WERI-Rb-1 (cell line): ENCODE results near the gene NPLOC4.

Experiments
- DNase-seq: peaks from one replicate; pipeline ENCODE4 v3.0.0-alpha.2; 2020
- H3K27ac ChIP-seq: fragments of 250-450 bp; sonication (Bioruptor Pico); 2 replicates; pipeline ENCODE4 v1.5.1; 2020; ENCODE audit warnings: mild to moderate bottlenecking, moderate library complexity
- H3K27me3 ChIP-seq: fragments of 250-450 bp; sonication (Bioruptor Pico); 2 replicates; pipeline ENCODE4 v1.5.1; 2021; ENCODE audit warnings: mild to moderate bottlenecking, low read depth, moderate library complexity; ENCODE audit not compliant: insufficient read depth, severe bottlenecking
- H3K36me3 ChIP-seq: fragments of 250-450 bp; sonication (Bioruptor Pico); 2 replicates; pipeline ENCODE4 v1.5.1; 2020; ENCODE audit warnings: mild to moderate bottlenecking, moderate library complexity
- H3K4me3 ChIP-seq: 2 replicates; pipeline ENCODE4 v1.5.1; 2011; ENCODE audit warnings: low read depth, mild to moderate bottlenecking, control low read depth, low read length
- H3K9me3 ChIP-seq: fragments of 250-450 bp; sonication (Bioruptor Pico); 2 replicates; pipeline ENCODE4 v1.5.1; 2021; ENCODE audit warnings: mild to moderate bottlenecking, moderate library complexity; ENCODE audit not compliant: severe bottlenecking
- TF ChIP-seq, protein P1 (sequence below): IDR thresholded peaks from 2 replicates; pipeline ENCODE4 v1.5.1; 2011; ENCODE audit warnings: low read depth, mild to moderate bottlenecking, control low read depth, inconsistent platforms, low read length

Gene NPLOC4

DNA sequence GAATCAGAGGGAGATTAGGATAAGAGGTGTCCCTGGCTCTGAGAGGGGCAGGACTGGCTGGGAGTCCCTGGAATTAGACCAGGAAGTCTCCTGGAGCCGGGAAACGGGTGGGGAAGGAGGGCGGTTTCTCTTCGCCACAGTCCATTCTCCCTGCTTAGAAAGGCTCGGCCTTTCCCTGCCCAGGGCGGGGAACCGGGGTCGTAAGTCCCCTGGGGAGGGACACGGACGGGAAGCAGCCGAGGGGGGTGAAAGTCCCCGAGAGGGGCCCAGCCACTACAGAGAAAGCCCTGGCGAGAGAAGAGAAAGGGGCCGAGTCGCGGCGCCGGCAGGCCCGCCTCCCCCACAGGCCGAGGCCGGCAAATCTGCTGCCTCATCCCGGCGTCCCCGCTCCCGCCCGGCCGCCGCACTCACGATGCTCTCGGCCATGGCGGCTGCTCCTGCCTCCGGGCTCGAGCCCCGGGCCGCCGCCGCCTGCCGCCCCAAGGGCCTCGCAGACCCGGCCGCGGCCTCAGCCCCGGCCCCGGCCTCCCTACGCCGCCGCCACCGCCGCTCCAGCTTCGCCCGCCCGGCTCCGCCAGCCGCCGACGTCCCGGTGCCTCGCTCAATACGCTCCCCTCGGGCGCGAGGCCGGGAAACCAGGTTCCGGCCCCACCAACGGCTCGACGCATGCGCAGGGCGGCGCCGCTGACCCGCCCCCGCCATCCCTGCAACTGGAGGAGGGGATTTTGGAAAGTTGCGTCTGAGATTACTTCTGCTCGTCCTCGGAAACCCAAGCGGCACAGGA is at the start of gene NPLOC4, which contains the start of gene TSPAN10:
Gene NPLOC4 (minus strand): TSS at position 608 of the 784 bp plus-strand sequence. CDS start 182 bp downstream, at position 426.
Gene TSPAN10 (plus strand): TSS at position 692 of the 784 bp plus-strand sequence. CDS start 5,217 bp downstream, outside the sequence.
- peak; percentile 91 for DNase-seq
- H3K27me3 ChIP-seq, result no peaks in the 10 kb centered on the region
- TF ChIP-seq, protein P1, sequence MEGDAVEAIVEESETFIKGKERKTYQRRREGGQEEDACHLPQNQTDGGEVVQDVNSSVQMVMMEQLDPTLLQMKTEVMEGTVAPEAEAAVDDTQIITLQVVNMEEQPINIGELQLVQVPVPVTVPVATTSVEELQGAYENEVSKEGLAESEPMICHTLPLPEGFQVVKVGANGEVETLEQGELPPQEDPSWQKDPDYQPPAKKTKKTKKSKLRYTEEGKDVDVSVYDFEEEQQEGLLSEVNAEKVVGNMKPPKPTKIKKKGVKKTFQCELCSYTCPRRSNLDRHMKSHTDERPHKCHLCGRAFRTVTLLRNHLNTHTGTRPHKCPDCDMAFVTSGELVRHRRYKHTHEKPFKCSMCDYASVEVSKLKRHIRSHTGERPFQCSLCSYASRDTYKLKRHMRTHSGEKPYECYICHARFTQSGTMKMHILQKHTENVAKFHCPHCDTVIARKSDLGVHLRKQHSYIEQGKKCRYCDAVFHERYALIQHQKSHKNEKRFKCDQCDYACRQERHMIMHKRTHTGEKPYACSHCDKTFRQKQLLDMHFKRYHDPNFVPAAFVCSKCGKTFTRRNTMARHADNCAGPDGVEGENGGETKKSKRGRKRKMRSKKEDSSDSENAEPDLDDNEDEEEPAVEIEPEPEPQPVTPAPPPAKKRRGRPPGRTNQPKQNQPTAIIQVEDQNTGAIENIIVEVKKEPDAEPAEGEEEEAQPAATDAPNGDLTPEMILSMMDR, result no peak
- H3K9me3 ChIP-seq, result no peaks in the 10 kb centered on the region
- peak within 1 kb of the TSS; percentile 93 for H3K27ac ChIP-seq
- peaks cover 36% of the 10 kb centered on the region for H3K36me3 ChIP-seq
- peak within 1 kb of the TSS; percentile 87 for H3K4me3 ChIP-seq

DNA sequence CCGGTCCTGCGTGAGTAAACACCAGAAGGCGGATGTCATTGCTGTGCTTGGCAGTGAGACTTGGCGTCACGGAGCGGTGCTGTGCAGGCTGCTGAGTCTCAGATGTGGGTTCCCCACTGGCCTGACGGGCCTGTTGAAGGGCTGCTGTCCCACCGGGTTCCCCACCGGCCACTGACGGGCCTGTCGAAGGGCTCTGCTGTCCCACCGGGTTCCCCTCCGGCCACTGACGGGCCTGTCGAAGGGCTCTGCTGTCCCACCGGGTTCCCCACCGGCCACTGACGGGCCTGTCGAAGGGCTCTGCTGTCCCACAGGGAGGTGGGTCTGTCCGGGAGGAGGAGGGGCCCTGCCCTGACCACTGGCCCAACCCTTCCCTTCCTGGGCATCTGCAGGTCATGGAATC is 49.7 kb upstream of the NPLOC4 start:
- no peak overlapping the region for H3K27ac ChIP-seq
- DNase-seq, result no peak
- TF ChIP-seq, protein P1, result no peak
- H3K4me3 ChIP-seq, result no peak overlapping the region
- H3K27me3 ChIP-seq, result no peaks in the 10 kb centered on the region
- no peaks in the 10 kb centered on the region for H3K9me3 ChIP-seq
- H3K36me3 ChIP-seq, result peaks cover 84% of the 10 kb centered on the region

DNA sequence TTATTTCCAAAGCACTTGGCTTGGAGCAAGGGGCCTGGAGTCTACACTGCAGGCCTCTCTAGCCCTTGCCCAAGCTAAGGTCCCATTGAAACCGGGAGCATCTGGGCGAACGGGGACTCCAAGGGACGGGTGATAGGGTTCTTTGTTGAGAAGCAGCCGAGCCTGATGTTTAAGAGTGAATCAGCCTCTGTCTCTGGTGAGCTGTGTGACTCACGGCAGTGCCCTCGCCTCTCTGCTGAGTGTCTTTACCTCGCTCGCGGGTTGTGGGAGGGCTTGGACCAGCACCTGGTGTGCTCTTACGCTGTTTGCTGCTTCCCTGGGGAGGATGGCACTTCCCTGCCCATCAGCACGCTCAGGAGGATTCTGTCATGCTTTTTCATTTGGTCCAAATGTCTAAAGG is 48.2 kb upstream of the NPLOC4 start:
- H3K4me3 ChIP-seq, result no peak overlapping the region; the same call in 1 of the 2 replicates
- TF ChIP-seq, protein P1, result no peak
- H3K27ac ChIP-seq, result no peak overlapping the region
- H3K36me3 ChIP-seq, result peaks cover 79% of the 10 kb centered on the region
- H3K27me3 ChIP-seq, result no peaks in the 10 kb centered on the region
- no peak for DNase-seq
- no peaks in the 10 kb centered on the region for H3K9me3 ChIP-seq

DNA sequence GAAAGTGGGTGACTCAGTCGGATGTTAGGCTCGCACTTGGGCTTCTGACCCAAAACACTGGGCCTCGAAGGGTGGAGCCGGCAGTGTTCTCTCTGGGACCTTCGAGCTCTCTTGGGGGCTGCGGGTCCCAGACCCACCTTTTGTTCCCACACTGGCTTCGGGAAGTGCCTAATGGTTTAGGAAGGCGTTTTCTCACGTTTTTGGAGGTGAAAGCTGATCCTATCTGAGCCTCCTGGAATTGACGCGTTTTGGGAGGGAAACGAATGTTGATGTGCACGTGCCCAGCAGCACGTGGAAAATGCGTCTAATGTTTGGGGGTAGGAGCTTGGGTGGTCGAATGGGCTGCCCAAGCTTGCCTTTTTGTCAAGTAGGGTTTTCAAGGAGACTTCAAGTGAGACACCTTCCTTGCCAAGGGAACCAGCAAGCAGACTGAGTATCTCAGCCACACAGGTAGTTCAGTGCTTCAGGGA is 47.6 kb upstream of the NPLOC4 start:
- Histone ChIP-seq H3K4me3 (peak overlapping the region; percentile 97), H3K9me3 (no peaks in the 10 kb centered on the region), H3K27me3 (no peaks in the 10 kb centered on the region), H3K27ac (peak overlapping the region; percentile 70), H3K36me3 (peaks cover 73% of the 10 kb centered on the region)
- TF ChIP-seq, protein P1, result no peak
- DNase-seq, result no peak

DNA sequence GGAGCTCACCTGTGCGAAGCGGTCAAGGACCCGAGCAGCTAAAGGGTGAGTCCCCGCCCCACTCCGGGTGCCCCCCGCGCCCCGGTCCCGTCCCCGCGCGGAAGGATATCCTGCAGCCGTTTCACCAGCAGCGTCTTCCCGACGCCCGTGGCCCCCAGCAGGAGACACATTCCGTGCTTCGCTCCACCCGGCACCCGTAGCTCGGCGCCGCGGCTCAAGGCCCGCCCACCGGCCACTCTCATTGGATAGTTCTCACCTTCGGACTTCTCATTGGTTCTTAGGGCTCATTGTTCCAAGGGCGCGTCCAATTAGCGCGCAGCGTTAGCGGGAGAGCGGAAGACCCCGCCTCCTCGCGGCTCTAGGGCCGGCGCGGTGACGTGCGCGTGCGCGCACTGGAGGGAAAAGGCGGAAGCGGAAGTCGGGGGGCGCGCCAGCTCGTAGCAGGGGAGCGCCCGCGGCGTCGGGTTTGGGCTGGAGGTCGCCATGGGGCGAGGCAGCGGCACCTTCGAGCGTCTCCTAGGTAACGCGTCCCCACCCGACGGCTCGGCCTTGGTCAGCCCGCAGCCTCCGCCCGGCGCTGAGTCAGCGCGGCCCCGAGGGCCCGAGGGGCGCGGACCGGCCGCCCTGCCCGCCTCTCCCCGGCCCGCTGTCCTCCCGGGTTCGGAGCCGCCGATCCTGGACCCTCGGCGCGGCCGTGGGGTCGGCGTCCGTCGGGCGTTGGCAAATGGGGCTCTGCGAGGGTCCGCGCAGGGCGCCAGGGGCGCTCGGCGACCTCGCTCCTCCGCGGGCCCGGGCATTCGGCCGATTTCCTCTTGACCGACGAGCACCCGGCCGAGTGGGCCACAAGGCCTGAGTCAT is 46.9 kb upstream of the NPLOC4 start, which contains the start of the genes ARL16 and HGS:
Gene ARL16 (minus strand): TSS at position 214 of the 858 bp plus-strand sequence. CDS start 44 bp downstream, at position 170.
Gene HGS (plus strand): TSS at position 428 of the 858 bp plus-strand sequence. CDS start 56 bp downstream, at position 484.
- DNase-seq, result peak; percentile 99
- TF ChIP-seq, protein P1, result no peak
- no peaks in the 10 kb centered on the region for H3K27me3 ChIP-seq
- H3K9me3 ChIP-seq, result no peaks in the 10 kb centered on the region
- peaks cover 66% of the 10 kb centered on the region for H3K36me3 ChIP-seq
- peak within 1 kb of the TSS; percentile 84 for H3K27ac ChIP-seq
- peak within 1 kb of the TSS; percentile 97 for H3K4me3 ChIP-seq
